GM18519 (cell line): ENCODE measurements around the gene UNC119.

Experiments
- ATAC-seq: cut with Tn5 transposase; IDR thresholded peaks from one replicate; pipeline ENCODE4 v1.9.1; 2021; ENCODE audit warnings: mild to moderate bottlenecking, moderate library complexity; ENCODE audit not compliant: unreplicated experiment, low FRiP score

Gene UNC119

GRCh38 chr17:28545141-28545503 is 7.3 kb downstream of the UNC119 start:
- ATAC-seq: no peak

- no peak for ATAC-seq
These were observed 7.9 kb downstream of the UNC119 start for GRCh38 chr17:28544402-28545140.

GRCh38 chr17:28541439-28541838 is 11.0 kb downstream of the UNC119 start:
- ATAC-seq: no peak

GRCh38 chr17:28540231-28540630 is 12.2 kb downstream of the UNC119 start:
- ATAC-seq: no peak

- ATAC-seq: no peak
These were observed 14.0 kb downstream of the UNC119 start for GRCh38 chr17:28538296-28538895.

GRCh38 chr17:28537219-28537610 is 15.2 kb downstream of the UNC119 start:
- no peak for ATAC-seq

- ATAC-seq: no peak
These were observed 15.7 kb downstream of the UNC119 start for GRCh38 chr17:28536532-28537218.

- no peak for ATAC-seq
These were observed 17.6 kb downstream of the UNC119 start for GRCh38 chr17:28534740-28535375.

GRCh38 chr17:28533091-28533807 is 19.2 kb downstream of the UNC119 start:
- ATAC-seq: no peak

GRCh38 chr17:28532050-28532960 is 20.1 kb downstream of the UNC119 start:
- no peak for ATAC-seq

GRCh38 chr17:28530926-28531325 is 21.5 kb downstream of the UNC119 start:
- ATAC-seq: no peak

- no peak for ATAC-seq
These were observed 22.2 kb downstream of the UNC119 start for GRCh38 chr17:28530250-28530649.

GRCh38 chr17:28529013-28529400 is 23.4 kb downstream of the UNC119 start:
- ATAC-seq: no peak

- ATAC-seq: no peak
These were observed 24.0 kb downstream of the UNC119 start for GRCh38 chr17:28528327-28529012.

- no peak for ATAC-seq
These were observed 24.6 kb downstream of the UNC119 start for GRCh38 chr17:28527859-28528258.

- no peak for ATAC-seq
These were observed 25.2 kb downstream of the UNC119 start for GRCh38 chr17:28527181-28527681.

GRCh38 chr17:28526381-28526780 is 26.0 kb downstream of the UNC119 start:
- no peak for ATAC-seq

- no peak for ATAC-seq
These were observed 27.7 kb downstream of the UNC119 start for GRCh38 chr17:28524476-28525424.
